WTC11 (cell line): ENCODE results near the gene PDLIM5.

Experiments used
- ESRRA ChIP-seq: sonication (generic); formaldehyde crosslinking; IDR thresholded peaks from 2 replicates; pipeline ENCODE4 v1.8.1; 2022; ENCODE audit warnings: mild to moderate bottlenecking, missing genetic modification reagents, borderline replicate concordance
- FOXP1 ChIP-seq: sonication (generic); formaldehyde crosslinking; IDR thresholded peaks from 2 replicates; pipeline ENCODE4 v1.8.0; 2022; ENCODE audit warnings: missing genetic modification reagents, mild to moderate bottlenecking, moderate library complexity, borderline replicate concordance
- FOXP4 ChIP-seq: sonication (generic); formaldehyde crosslinking; IDR thresholded peaks from 2 replicates; pipeline ENCODE4 v1.8.0; 2022; ENCODE audit warnings: mild to moderate bottlenecking, missing genetic modification reagents
- SMAD3 ChIP-seq: sonication (generic); formaldehyde crosslinking; IDR thresholded peaks from 2 replicates; pipeline ENCODE4 v1.8.0; 2022; ENCODE audit warnings: missing genetic modification reagents, mild to moderate bottlenecking, borderline replicate concordance
- TCF7 ChIP-seq: sonication (generic); formaldehyde crosslinking; IDR thresholded peaks from 2 replicates; pipeline ENCODE4 v1.8.0; 2022; ENCODE audit warnings: mild to moderate bottlenecking, low read depth, missing genetic modification reagents, moderate library complexity
- ZNF317 ChIP-seq: sonication (generic); formaldehyde crosslinking; IDR thresholded peaks from 2 replicates; pipeline ENCODE4 v1.8.1; 2023; ENCODE audit warnings: low read depth, mild to moderate bottlenecking, moderate library complexity, missing genetic modification reagents, borderline replicate concordance
- ZNF416 ChIP-seq: fragments of 250-450 bp; sonication (Bioruptor Pico); IDR thresholded peaks from 2 replicates; pipeline ENCODE4 v1.9.0; 2021; ENCODE audit warnings: mild to moderate bottlenecking, inconsistent platforms
- TF ChIP-seq, protein P1 (sequence below): sonication (generic); formaldehyde crosslinking; IDR thresholded peaks from 2 replicates; pipeline ENCODE4 v1.8.0; 2022; ENCODE audit warnings: mild to moderate bottlenecking, missing genetic modification reagents
- TF ChIP-seq, protein P2 (sequence below): fragments of 200-600 bp; IDR thresholded peaks from 2 replicates; pipeline ENCODE4 v1.8.0; 2022; ENCODE audit warnings: antibody characterized with exemption
- TF ChIP-seq, protein P3 (sequence below): sonication (generic); formaldehyde crosslinking; IDR thresholded peaks from 2 replicates; pipeline ENCODE4 v1.8.1; 2022; ENCODE audit warnings: low read depth, missing genetic modification reagents, borderline replicate concordance

- TF ChIP-seq FOXP4 (CRISPR knock-in tag) (no peak), FOXP1 (CRISPR knock-in tag) (no peak), ESRRA (CRISPR knock-in tag) (no peak), ZNF416 (CRISPR knock-in tag) (no peak), TCF7 (CRISPR knock-in tag) (no peak), ZNF317 (no peak), SMAD3 (no peak)
- TF ChIP-seq, protein P1, sequence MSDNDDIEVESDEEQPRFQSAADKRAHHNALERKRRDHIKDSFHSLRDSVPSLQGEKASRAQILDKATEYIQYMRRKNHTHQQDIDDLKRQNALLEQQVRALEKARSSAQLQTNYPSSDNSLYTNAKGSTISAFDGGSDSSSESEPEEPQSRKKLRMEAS (CRISPR knock-in tag), result no peak
- TF ChIP-seq, protein P2, sequence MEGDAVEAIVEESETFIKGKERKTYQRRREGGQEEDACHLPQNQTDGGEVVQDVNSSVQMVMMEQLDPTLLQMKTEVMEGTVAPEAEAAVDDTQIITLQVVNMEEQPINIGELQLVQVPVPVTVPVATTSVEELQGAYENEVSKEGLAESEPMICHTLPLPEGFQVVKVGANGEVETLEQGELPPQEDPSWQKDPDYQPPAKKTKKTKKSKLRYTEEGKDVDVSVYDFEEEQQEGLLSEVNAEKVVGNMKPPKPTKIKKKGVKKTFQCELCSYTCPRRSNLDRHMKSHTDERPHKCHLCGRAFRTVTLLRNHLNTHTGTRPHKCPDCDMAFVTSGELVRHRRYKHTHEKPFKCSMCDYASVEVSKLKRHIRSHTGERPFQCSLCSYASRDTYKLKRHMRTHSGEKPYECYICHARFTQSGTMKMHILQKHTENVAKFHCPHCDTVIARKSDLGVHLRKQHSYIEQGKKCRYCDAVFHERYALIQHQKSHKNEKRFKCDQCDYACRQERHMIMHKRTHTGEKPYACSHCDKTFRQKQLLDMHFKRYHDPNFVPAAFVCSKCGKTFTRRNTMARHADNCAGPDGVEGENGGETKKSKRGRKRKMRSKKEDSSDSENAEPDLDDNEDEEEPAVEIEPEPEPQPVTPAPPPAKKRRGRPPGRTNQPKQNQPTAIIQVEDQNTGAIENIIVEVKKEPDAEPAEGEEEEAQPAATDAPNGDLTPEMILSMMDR, result no peak
- TF ChIP-seq, protein P3, sequence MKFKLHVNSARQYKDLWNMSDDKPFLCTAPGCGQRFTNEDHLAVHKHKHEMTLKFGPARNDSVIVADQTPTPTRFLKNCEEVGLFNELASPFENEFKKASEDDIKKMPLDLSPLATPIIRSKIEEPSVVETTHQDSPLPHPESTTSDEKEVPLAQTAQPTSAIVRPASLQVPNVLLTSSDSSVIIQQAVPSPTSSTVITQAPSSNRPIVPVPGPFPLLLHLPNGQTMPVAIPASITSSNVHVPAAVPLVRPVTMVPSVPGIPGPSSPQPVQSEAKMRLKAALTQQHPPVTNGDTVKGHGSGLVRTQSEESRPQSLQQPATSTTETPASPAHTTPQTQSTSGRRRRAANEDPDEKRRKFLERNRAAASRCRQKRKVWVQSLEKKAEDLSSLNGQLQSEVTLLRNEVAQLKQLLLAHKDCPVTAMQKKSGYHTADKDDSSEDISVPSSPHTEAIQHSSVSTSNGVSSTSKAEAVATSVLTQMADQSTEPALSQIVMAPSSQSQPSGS, result no peak
Measured at GRCh38 chr4:94419549-94419948, 32.2 kb upstream of the PDLIM5 start.
